H9 (cell line): ENCODE data around the gene MYOM1. TPM values are rescaled to one million over a fixed set of nuclear protein-coding genes. Genes with fewer than 3 reads are reported as not detected.

Experiments used
- DNase-seq: peaks from one replicate; pipeline ENCODE4 v3.0.0-alpha.2; 2017
- H2AFZ ChIP-seq: one replicate; pipeline ENCODE4 v1.6.1; 2013; ENCODE audit warnings: mild to moderate bottlenecking, low read length, control low read depth, moderate library complexity
- H2AK5ac ChIP-seq: 2 replicates; pipeline ENCODE4 v1.6.1; 2013; ENCODE audit warnings: low read length, control low read depth, mixed read lengths; ENCODE audit not compliant: insufficient read length
- H2BK120ac ChIP-seq: one replicate; pipeline ENCODE4 v1.6.1; 2013; ENCODE audit warnings: low read depth, mild to moderate bottlenecking, low read length, control low read depth, inconsistent platforms; ENCODE audit not compliant: poor library complexity, severe bottlenecking
- H2BK12ac ChIP-seq: 2 replicates; pipeline ENCODE4 v1.6.1; 2013; ENCODE audit warnings: low read length, control low read depth, mixed read lengths, low read depth; ENCODE audit not compliant: insufficient read length
- H2BK15ac ChIP-seq: 2 replicates; pipeline ENCODE4 v1.6.1; 2013; ENCODE audit warnings: low read depth, low read length, control low read depth
- H2BK20ac ChIP-seq: one replicate; pipeline ENCODE4 v1.6.1; 2013; ENCODE audit warnings: low read depth, mild to moderate bottlenecking, low read length, control low read depth, inconsistent platforms; ENCODE audit not compliant: poor library complexity, severe bottlenecking
- H2BK5ac ChIP-seq: 2 replicates; pipeline ENCODE4 v1.6.1; 2013; ENCODE audit warnings: low read length, control low read depth, mixed read lengths; ENCODE audit not compliant: insufficient read length
- H3K14ac ChIP-seq: 2 replicates; pipeline ENCODE4 v1.6.1; 2013; ENCODE audit warnings: low read length, control low read depth; ENCODE audit not compliant: insufficient read depth
- H3K18ac ChIP-seq: 2 replicates; pipeline ENCODE4 v1.6.1; 2013; ENCODE audit warnings: low read depth, mild to moderate bottlenecking, mixed read lengths, low read length, control low read depth; ENCODE audit not compliant: insufficient read length
- H3K23ac ChIP-seq: 2 replicates; pipeline ENCODE4 v1.6.1; 2013; ENCODE audit warnings: low read length, control low read depth, mixed read lengths, low read depth; ENCODE audit not compliant: insufficient read length
- H3K23me2 ChIP-seq: 2 replicates; pipeline ENCODE4 v1.6.1; 2013; ENCODE audit warnings: low read depth, mild to moderate bottlenecking, mixed read lengths, low read length, control low read depth; ENCODE audit not compliant: insufficient read length, poor library complexity, severe bottlenecking
- H3K27ac ChIP-seq: 2 replicates; pipeline ENCODE4 v1.5.1; 2013; ENCODE audit warnings: low read length, control low read depth, mixed read lengths, low read depth; ENCODE audit not compliant: insufficient read length
- H3K27me3 ChIP-seq: 2 replicates; pipeline ENCODE4 v1.6.1; 2013; ENCODE audit warnings: low read length, control low read depth, inconsistent platforms; ENCODE audit not compliant: insufficient read depth
- H3K4ac ChIP-seq: 2 replicates; pipeline ENCODE4 v1.6.1; 2013; ENCODE audit warnings: low read depth, mild to moderate bottlenecking, control low read depth, inconsistent platforms, low read length, moderate library complexity
- H3K4me1 ChIP-seq: 2 replicates; pipeline ENCODE4 v1.6.1; 2013; ENCODE audit warnings: low read length, control low read depth, inconsistent platforms; ENCODE audit not compliant: insufficient read depth
- H3K4me2 ChIP-seq: 2 replicates; pipeline ENCODE4 v1.6.1; 2013; ENCODE audit warnings: low read length, control low read depth, mixed read lengths; ENCODE audit not compliant: insufficient read length, insufficient read depth
- H3K56ac ChIP-seq: 2 replicates; pipeline ENCODE4 v1.6.1; 2013; ENCODE audit warnings: low read depth, mild to moderate bottlenecking, mixed read lengths, low read length, control low read depth; ENCODE audit not compliant: insufficient read length
- H3K79me1 ChIP-seq: 2 replicates; pipeline ENCODE4 v1.6.1; 2013; ENCODE audit warnings: low read depth, mild to moderate bottlenecking, moderate library complexity, low read length, control low read depth, inconsistent platforms; ENCODE audit not compliant: insufficient read depth, poor library complexity, severe bottlenecking
- H3K79me2 ChIP-seq: 2 replicates; pipeline ENCODE4 v1.6.1; 2013; ENCODE audit warnings: low read length, control low read depth, inconsistent platforms; ENCODE audit not compliant: insufficient read depth
- H3K9ac ChIP-seq: 2 replicates; pipeline ENCODE4 v1.6.1; 2013; ENCODE audit warnings: low read length, control low read depth, mixed read lengths; ENCODE audit not compliant: insufficient read length; ENCODE audit errors: extremely low read depth
- H3K9me3 ChIP-seq: one replicate; pipeline ENCODE4 v1.6.1; 2013; ENCODE audit warnings: low read depth, low read length, inconsistent platforms; ENCODE audit not compliant: control insufficient read depth
- H3T11ph ChIP-seq: one replicate; pipeline ENCODE4 v1.6.1; 2013; ENCODE audit warnings: mild to moderate bottlenecking, low read length, control low read depth, inconsistent platforms
- H4K20me1 ChIP-seq: one replicate; pipeline ENCODE4 v1.6.1; 2013; ENCODE audit not compliant: control insufficient read depth, insufficient read length, insufficient read depth
- H4K5ac ChIP-seq: 2 replicates; pipeline ENCODE4 v1.6.1; 2013; ENCODE audit warnings: low read depth, mild to moderate bottlenecking, mixed read lengths, low read length, control low read depth; ENCODE audit not compliant: insufficient read length
- H4K8ac ChIP-seq: replicated peaks from 2 replicates; pipeline ENCODE4 v1.6.1; 2013; ENCODE audit warnings: low read length, control low read depth, mixed read lengths, low read depth; ENCODE audit not compliant: insufficient read length
- H4K91ac ChIP-seq: 2 replicates; pipeline ENCODE4 v1.6.1; 2013; ENCODE audit warnings: low read depth, mild to moderate bottlenecking, moderate library complexity, mixed read lengths, low read length, control low read depth; ENCODE audit not compliant: insufficient read length
- H3K27ac Mint-ChIP-seq, 3 experiments: 2 replicates in 2 of 3; 3 replicates in 1 of 3; pipeline ENCODE4 v1.8.0; 2020 to 2021; ENCODE audit warnings: mixed read lengths in 3 of 3, mild to moderate bottlenecking in 1 of 3, moderate library complexity in 1 of 3
- H3K27me3 Mint-ChIP-seq: 2 replicates; pipeline ENCODE4 v1.8.0; 2021; ENCODE audit warnings: low read depth, mild to moderate bottlenecking, moderate library complexity, mixed read lengths
- H3K36me3 Mint-ChIP-seq, 3 experiments: 2 replicates in 2 of 3; 3 replicates in 1 of 3; pipeline ENCODE4 v1.8.0; 2020 to 2021; ENCODE audit warnings: low read depth in 3 of 3, mixed read lengths in 3 of 3; ENCODE audit not compliant: insufficient read depth in 1 of 3
- H3K4me1 Mint-ChIP-seq, 2 experiments: 2 replicates each; pipeline ENCODE4 v1.8.0; 2020; ENCODE audit warnings: mixed read lengths in 2 of 2
- H3K4me3 Mint-ChIP-seq, 2 experiments: 2 replicates in 1 of 2; 3 replicates in 1 of 2; pipeline ENCODE4 v1.8.0; 2020 to 2021; ENCODE audit warnings: mild to moderate bottlenecking in 2 of 2, mixed read lengths in 2 of 2, moderate library complexity in 1 of 2
- H3K9me3 Mint-ChIP-seq, 2 experiments: 2 replicates in 1 of 2; 3 replicates in 1 of 2; pipeline ENCODE4 v1.8.0; 2020; ENCODE audit warnings: mild to moderate bottlenecking in 2 of 2, mixed read lengths in 2 of 2, moderate library complexity in 1 of 2
- WGBS: extraction: QIAGEN DNeasy Blood & Tissue Kit; methylation state at CpG from one replicate; pipeline ENCODE4 v1.1.7; 2013; ENCODE audit warnings: missing lambda C conversion rate, low lambda C conversion rate, mixed read lengths; ENCODE audit not compliant: insufficient read length; ENCODE audit errors: extremely low coverage; 5-methylcytosine and 5-hydroxymethylcytosine counted together
- total RNA-seq: library from RNA; stranded (reverse); gene quantifications from 2 replicates; pipeline ENCODE4 v1.2.1, GENCODE V29; 2021
- TF ChIP-seq, protein P1 (sequence below): fragments of 200-600 bp; sonication (generic); conservative IDR thresholded peaks from 3 replicates; pipeline ENCODE4 v1.8.0; 2021; ENCODE audit warnings: antibody characterized with exemption, mild to moderate bottlenecking

The MYOM1 gene
- total RNA-seq, 1 experiment from 2014 or later: 0.17 TPM

GRCh38 chr18:3088449-3088848, 131.3 kb downstream of the MYOM1 start:
- TF ChIP-seq, protein P1, sequence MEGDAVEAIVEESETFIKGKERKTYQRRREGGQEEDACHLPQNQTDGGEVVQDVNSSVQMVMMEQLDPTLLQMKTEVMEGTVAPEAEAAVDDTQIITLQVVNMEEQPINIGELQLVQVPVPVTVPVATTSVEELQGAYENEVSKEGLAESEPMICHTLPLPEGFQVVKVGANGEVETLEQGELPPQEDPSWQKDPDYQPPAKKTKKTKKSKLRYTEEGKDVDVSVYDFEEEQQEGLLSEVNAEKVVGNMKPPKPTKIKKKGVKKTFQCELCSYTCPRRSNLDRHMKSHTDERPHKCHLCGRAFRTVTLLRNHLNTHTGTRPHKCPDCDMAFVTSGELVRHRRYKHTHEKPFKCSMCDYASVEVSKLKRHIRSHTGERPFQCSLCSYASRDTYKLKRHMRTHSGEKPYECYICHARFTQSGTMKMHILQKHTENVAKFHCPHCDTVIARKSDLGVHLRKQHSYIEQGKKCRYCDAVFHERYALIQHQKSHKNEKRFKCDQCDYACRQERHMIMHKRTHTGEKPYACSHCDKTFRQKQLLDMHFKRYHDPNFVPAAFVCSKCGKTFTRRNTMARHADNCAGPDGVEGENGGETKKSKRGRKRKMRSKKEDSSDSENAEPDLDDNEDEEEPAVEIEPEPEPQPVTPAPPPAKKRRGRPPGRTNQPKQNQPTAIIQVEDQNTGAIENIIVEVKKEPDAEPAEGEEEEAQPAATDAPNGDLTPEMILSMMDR: no peak
- no peak overlapping the region for H3K18ac ChIP-seq
- H2BK20ac ChIP-seq: no peak overlapping the region
- no peaks in the 10 kb centered on the region for H3K79me2 ChIP-seq
- no peak overlapping the region for H2BK12ac ChIP-seq
- H2BK15ac ChIP-seq: no peak overlapping the region
- H2AK5ac ChIP-seq: no peak overlapping the region
- no peaks in the 10 kb centered on the region for H3K79me1 ChIP-seq
- H3T11ph ChIP-seq: no peak overlapping the region
- no peak overlapping the region for H3K27ac ChIP-seq
- H3K27me3 ChIP-seq: no peaks in the 10 kb centered on the region
- no peak overlapping the region; the same call in 1 of the 2 replicates for H3K14ac ChIP-seq
- no peak overlapping the region for H2BK120ac ChIP-seq
- no peaks in the 10 kb centered on the region for H3K9me3 ChIP-seq
- H3K23ac ChIP-seq: no peak overlapping the region
- H3K4ac ChIP-seq: no peak overlapping the region
- no peak overlapping the region for H2AFZ ChIP-seq
- Mint-ChIP-seq H3K9me3 (no peaks in the 10 kb centered on the region), H3K4me1 (peaks cover 30 to 40% of the 10 kb centered on the region in 2 experiments), H3K36me3 (no peaks in the 10 kb centered on the region), H3K27me3 (no peaks in the 10 kb centered on the region), H3K27ac (no peak overlapping the region; a peak in 1 of 7 replicates), H3K4me3 (no peak overlapping the region)
- H2BK5ac ChIP-seq: no peak overlapping the region
- no peak overlapping the region for H4K8ac ChIP-seq
- no peak overlapping the region for H4K91ac ChIP-seq
- no peak for DNase-seq
- H4K20me1 ChIP-seq: no peaks in the 10 kb centered on the region
- no peak overlapping the region for H3K9ac ChIP-seq
- no peak overlapping the region for H3K56ac ChIP-seq
- no CpG with 5 or more reads among the region's 3 CpGs for WGBS
- no peaks in the 10 kb centered on the region for H3K23me2 ChIP-seq
- no peak overlapping the region for H3K4me2 ChIP-seq
- H3K4me1 ChIP-seq: peaks cover 5% of the 10 kb centered on the region; the same call in 1 of the 2 replicates
- no peak overlapping the region for H4K5ac ChIP-seq
